GM12891 (cell line): Measurements from ENCODE around the gene TM9SF2.

ENCODE experiments used
- PAX5 ChIP-seq: IDR thresholded peaks from 2 replicates; pipeline ENCODE4 v1.6.1; 2011; ENCODE audit warnings: low read length, moderate library complexity, mild to moderate bottlenecking; ENCODE audit not compliant: insufficient read depth, severe bottlenecking
- POLR2A ChIP-seq: IDR thresholded peaks from 2 replicates; pipeline ENCODE4 v1.6.1; 2011; ENCODE audit warnings: low read depth, low read length, control low read depth
- POLR2AphosphoS5 ChIP-seq: IDR thresholded peaks from 2 replicates; pipeline ENCODE4 v1.6.1; 2011; ENCODE audit warnings: low read depth, low read length, control low read depth
- POU2F2 ChIP-seq: IDR thresholded peaks from 2 replicates; pipeline ENCODE4 v1.6.1; 2011; ENCODE audit warnings: low read depth, mild to moderate bottlenecking, control low read depth, low read length, moderate library complexity
- SPI1 ChIP-seq: IDR thresholded peaks from 2 replicates; pipeline ENCODE4 v1.6.1; 2011; ENCODE audit warnings: low read depth, low read length, control low read depth

DNA sequence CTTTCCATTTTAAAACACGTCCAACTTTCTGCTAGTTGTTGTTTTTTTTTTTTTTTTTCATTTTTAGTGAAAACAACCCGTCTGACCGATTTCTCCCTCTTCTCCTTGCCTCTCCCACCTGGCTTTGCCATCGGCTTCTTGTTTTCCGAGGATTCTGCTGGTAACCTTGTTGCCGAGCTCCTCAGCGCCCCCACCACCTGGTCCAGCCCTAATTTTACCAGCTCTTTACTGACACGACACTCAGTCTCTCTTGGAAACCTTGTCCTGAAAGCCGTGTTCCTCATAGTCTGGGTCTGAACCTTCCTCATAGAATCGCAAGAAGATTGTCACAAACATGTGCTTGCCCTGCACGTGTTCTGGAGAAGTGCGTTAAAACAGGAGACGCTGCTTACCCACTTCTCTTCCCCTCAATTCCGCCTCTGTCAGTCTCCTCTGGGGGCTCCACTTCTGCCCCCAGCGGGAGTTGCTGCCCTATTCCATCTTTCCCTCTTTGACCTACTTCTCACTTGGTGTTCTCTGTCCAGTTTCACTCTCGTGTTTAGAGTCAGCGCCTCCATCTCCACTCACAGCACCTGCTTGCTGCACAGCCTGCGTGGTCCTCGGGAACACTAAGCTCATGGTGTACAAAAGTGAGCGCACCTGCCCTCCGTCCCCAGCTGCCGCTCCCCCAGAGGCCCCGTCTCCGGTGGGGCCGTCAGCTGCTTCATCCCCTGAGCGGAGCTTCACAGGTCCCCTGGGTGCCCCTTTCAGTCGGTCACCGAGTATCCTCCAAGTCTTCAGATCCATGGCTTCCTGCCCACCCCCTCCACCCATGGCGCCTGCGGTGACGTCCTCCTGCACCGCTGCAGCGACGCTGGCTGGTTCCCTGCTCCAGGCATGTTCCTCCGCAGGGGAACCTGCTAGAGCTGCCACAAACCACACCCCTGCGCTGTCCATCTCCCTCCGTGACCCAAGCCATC lies 65.1 kb downstream of the TM9SF2 start:
- TF ChIP-seq POLR2A (no peak), POU2F2 (no peak), POLR2AphosphoS5 (no peak), PAX5 (no peak), SPI1 (no peak)
